Esophagus muscularis mucosa (tissue), 4 donors: ENCODE data around the gene NRROS. TPM values are rescaled to one million over a fixed set of nuclear protein-coding genes. Genes with fewer than 3 reads are reported as not detected.

Experiments used
- DNase-seq: peaks from one replicate; pipeline ENCODE4 v3.0.0-alpha.2; 2017; ENCODE audit errors: extremely low spot score
- H3K27ac ChIP-seq, 4 donors: fragments of 200-600 bp; sonication (generic); replicated peaks in 1 of 4; 1 replicate in 3 of 4; 2 replicates in 1 of 4; pipeline ENCODE4 v1.5.1; 2016 to 2019; ENCODE audit warnings: mild to moderate bottlenecking in 1 of 4
- H3K27me3 ChIP-seq, 4 donors: fragments of 200-600 bp; sonication (generic); one replicate each; pipeline versions ENCODE4 v1.5.1 to v1.6.0; 2016 to 2019
- H3K36me3 ChIP-seq, 4 donors: fragments of 200-600 bp; sonication (generic); one replicate each; pipeline ENCODE4 v1.5.1; 2016 to 2019
- H3K4me1 ChIP-seq, 4 donors: fragments of 200-600 bp; sonication (generic); one replicate each; pipeline ENCODE4 v1.5.1; 2016 to 2019
- H3K4me3 ChIP-seq, 4 donors: fragments of 200-600 bp; sonication (generic); 1 replicate in 2 of 4; 2 replicates in 2 of 4; pipeline ENCODE4 v1.5.1; 2016 to 2019; ENCODE audit warnings: mild to moderate bottlenecking in 4 of 4, moderate library complexity in 1 of 4
- H3K9me3 ChIP-seq, 4 donors: fragments of 200-600 bp; sonication (generic); 1 replicate in 3 of 4; 2 replicates in 1 of 4; pipeline ENCODE4 v1.5.1; 2016 to 2019
- CTCF ChIP-seq, 3 experiments: fragments of 200-600 bp in 2 of 3; fragments of 450-650 bp in 1 of 3; sonication (generic) in 2 of 3; IDR thresholded peaks; one replicate each; pipeline ENCODE4 v1.5.1; 2017 to 2019; ENCODE audit warnings: antibody characterized with exemption in 3 of 3, mild to moderate bottlenecking in 2 of 3, moderate library complexity in 1 of 3
- EP300 ChIP-seq: sonication (generic); formaldehyde crosslinking; IDR thresholded peaks from one replicate; pipeline ENCODE4 v1.6.1; 2017; ENCODE audit warnings: antibody characterized with exemption
- POLR2A ChIP-seq: fragments of 450-650 bp; IDR thresholded peaks from one replicate; pipeline ENCODE4 v1.6.1; 2017; ENCODE audit warnings: antibody characterized with exemption, moderate library complexity, mild to moderate bottlenecking, low read depth
- POLR2AphosphoS5 ChIP-seq, 2 donors: sonication (generic); formaldehyde crosslinking; IDR thresholded peaks; one replicate each; pipeline ENCODE4 v1.6.1; 2017; ENCODE audit warnings: antibody characterized with exemption in 2 of 2
- WGBS: methylation state at CpG from one replicate; pipeline ENCODE4 v1.1.5; 2018; 5-methylcytosine and 5-hydroxymethylcytosine counted together
- intact Hi-C: fragments of 100-400 bp; cut with DNase I; formaldehyde crosslinking; loops from one replicate; pipeline ENCODE4 v1.15.1; 2023
- total RNA-seq, 4 donors: library from RNA; depleted of rRNA; stranded (reverse); fragments of >200 nt; gene quantifications; one replicate each; pipeline versions ENCODE4 v1.1.0 to v1.2.1, GENCODE V29; 2016

Gene NRROS
- total RNA-seq, 4 donors from 2014 or later: 6.2 to 8.5 (median 7.3) TPM

GRCh38 chr3:196686436-196686835 is 46.9 kb downstream of the NRROS start:
- H3K4me1 ChIP-seq: peaks cover 9 to 17% (median 10%) of the 10 kb centered on the region in 4 donors
- H3K36me3 ChIP-seq: no peaks in the 10 kb centered on the region
- no peak overlapping the region for H3K27ac ChIP-seq
- H3K27me3 ChIP-seq: no peaks in the 10 kb centered on the region
- no peak for TF ChIP-seq CTCF (IDR thresholded peaks at IDR 0.05)
- intact Hi-C loops: no loop called here
- no peaks in the 10 kb centered on the region for H3K9me3 ChIP-seq
- no peak overlapping the region for H3K4me3 ChIP-seq
- no peak for DNase-seq
- whole genome bisulfite sequencing: 80% methylated on average over 2 of the region's 2 CpGs

- Histone ChIP-seq H3K36me3 (no peaks in the 10 kb centered on the region), H3K27ac (no peak overlapping the region), H3K4me1 (peaks cover 9 to 17% (median 10%) of the 10 kb centered on the region in 4 donors), H3K27me3 (no peaks in the 10 kb centered on the region), H3K9me3 (no peaks in the 10 kb centered on the region), H3K4me3 (no peak overlapping the region)
- TF ChIP-seq EP300 (no peak), POLR2AphosphoS5 (IDR thresholded peaks at IDR 0.05) (peak; percentile 7 to 11), POLR2A (no peak), CTCF (IDR thresholded peaks at IDR 0.05) (no peak)
- DNase-seq: no peak
- WGBS: 58% methylated on average over 5 of the region's 5 CpGs
- intact Hi-C loops: no loop called here
These were observed 48.9 kb downstream of the NRROS start for GRCh38 chr3:196688349-196688748.

- DNase-seq: no peak
- peaks cover under 1 to 6% (median 2%) of the 10 kb centered on the region in 4 donors for H3K4me1 ChIP-seq
- no peak overlapping the region for H3K27ac ChIP-seq
- H3K4me3 ChIP-seq: no peak overlapping the region
- H3K36me3 ChIP-seq: no peaks in the 10 kb centered on the region
- no peaks in the 10 kb centered on the region for H3K9me3 ChIP-seq
- intact Hi-C loops: no loop called here
- 85% methylated on average over 17 of the region's 17 CpGs for WGBS
- H3K27me3 ChIP-seq: no peaks in the 10 kb centered on the region
- TF ChIP-seq POLR2A: no peak
- no peak for TF ChIP-seq POLR2AphosphoS5 (IDR thresholded peaks at IDR 0.05)
- no peak for TF ChIP-seq CTCF (IDR thresholded peaks at IDR 0.05)
- TF ChIP-seq EP300: no peak
These were observed 50.6 kb downstream of the NRROS start for GRCh38 chr3:196689941-196690660.

- H3K27ac ChIP-seq: no peak overlapping the region
- no peaks in the 10 kb centered on the region for H3K9me3 ChIP-seq
- 65% methylated on average over 8 of the region's 8 CpGs for WGBS
- H3K27me3 ChIP-seq: no peaks in the 10 kb centered on the region
- H3K36me3 ChIP-seq: no peaks in the 10 kb centered on the region
- no peak for DNase-seq
- no peak overlapping the region for H3K4me3 ChIP-seq
- TF ChIP-seq POLR2AphosphoS5 (IDR thresholded peaks at IDR 0.05) (no peak), EP300 (no peak), CTCF (IDR thresholded peaks at IDR 0.05) (no peak)
- intact Hi-C loops: no loop called here
- H3K4me1 ChIP-seq: peaks cover 0 to 5% (median 0%) of the 10 kb centered on the region in 4 donors
These were observed 51.9 kb downstream of the NRROS start for GRCh38 chr3:196691386-196691785.

GRCh38 chr3:196694202-196694638 is 54.7 kb downstream of the NRROS start:
- TF ChIP-seq POLR2A (no peak), EP300 (no peak), CTCF (IDR thresholded peaks at IDR 0.05) (no peak), POLR2AphosphoS5 (IDR thresholded peaks at IDR 0.05) (no peak)
- H3K27ac ChIP-seq: no peak overlapping the region
- WGBS: 6% methylated on average over 1 of the region's 1 CpG
- no peaks in the 10 kb centered on the region for H3K27me3 ChIP-seq
- H3K4me1 ChIP-seq: no peaks in the 10 kb centered on the region
- H3K36me3 ChIP-seq: no peaks in the 10 kb centered on the region
- intact Hi-C loops: no loop called here
- H3K4me3 ChIP-seq: no peak overlapping the region
- no peaks in the 10 kb centered on the region for H3K9me3 ChIP-seq
- DNase-seq: no peak
